Activated CD4-positive, alpha-beta T cell treated with anti-CD3 and anti-CD28 coated beads, Interleukin-2, amount 10 ng/mL, durations not matched to agents 24 days and 14 days (primary cell): Measurements from ENCODE around the gene WTIP. TPM values are rescaled to one million over a fixed set of nuclear protein-coding genes. Genes with fewer than 3 reads are reported as not detected.

Source experiments
- DNase-seq: peaks from one replicate; pipeline ENCODE4 v3.0.0; 2022
- H3K27ac Mint-ChIP-seq: one replicate; pipeline ENCODE4 v1.8.0; 2022; ENCODE audit warnings: mild to moderate bottlenecking, mixed read lengths
- H3K27me3 Mint-ChIP-seq: one replicate; pipeline ENCODE4 v1.8.0; 2022; ENCODE audit warnings: mixed read lengths
- H3K36me3 Mint-ChIP-seq: one replicate; pipeline ENCODE4 v1.8.0; 2022; ENCODE audit warnings: low read depth, mild to moderate bottlenecking, mixed read lengths
- H3K4me1 Mint-ChIP-seq: one replicate; pipeline ENCODE4 v1.8.0; 2021; ENCODE audit warnings: mixed read lengths
- H3K4me3 Mint-ChIP-seq: one replicate; pipeline ENCODE4 v1.8.0; 2022; ENCODE audit warnings: mild to moderate bottlenecking, moderate library complexity, mixed read lengths
- H3K9me3 Mint-ChIP-seq: one replicate; pipeline ENCODE4 v1.8.0; 2021; ENCODE audit warnings: mixed read lengths
- intact Hi-C: fragments of 100-400 bp; cut with micrococcal nuclease; formaldehyde crosslinking; loops from one replicate; pipeline ENCODE4 v1.15.1; 2023
- total RNA-seq: library from RNA; stranded (reverse); gene quantifications from 2 replicates; pipeline ENCODE4 v1.2.3, GENCODE V29; 2022

The WTIP gene
- total RNA-seq, 1 donor from 2014 or later, result 1.0 TPM

- H3K27me3 Mint-ChIP-seq, result peaks cover 28% of the 10 kb centered on the region
- no peaks in the 10 kb centered on the region for H3K36me3 Mint-ChIP-seq
- H3K4me1 Mint-ChIP-seq, result no peaks in the 10 kb centered on the region
- DNase-seq, result no peak
- no peak overlapping the region for H3K4me3 Mint-ChIP-seq
- no peaks in the 10 kb centered on the region for H3K9me3 Mint-ChIP-seq
- no peak overlapping the region for H3K27ac Mint-ChIP-seq
- intact Hi-C loops, result no loop called here
Observed at GRCh38 chr19:34487651-34488051, 6.1 kb downstream of the WTIP start.

DNA sequence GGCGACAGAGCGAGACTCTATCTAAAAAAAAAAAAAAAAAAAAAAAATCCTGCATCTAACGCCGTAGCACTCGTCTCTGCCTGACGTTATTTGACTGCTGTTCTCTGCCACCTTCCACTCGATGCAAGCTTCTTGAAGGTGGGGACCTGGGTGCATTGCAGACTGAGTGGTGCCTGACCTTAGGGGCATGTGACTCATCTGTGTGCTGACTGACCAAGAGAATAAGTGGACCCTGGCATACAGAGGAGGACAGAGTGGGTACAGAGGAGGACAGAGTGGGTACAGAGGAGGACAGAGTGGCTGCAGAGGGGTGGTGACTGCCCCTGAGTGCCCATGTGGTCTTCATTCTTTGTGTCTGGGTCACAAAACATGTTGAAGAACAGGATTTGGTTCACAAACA is 7.6 kb downstream of the WTIP start:
- Mint-ChIP-seq H3K27me3 (peaks cover 15% of the 10 kb centered on the region), H3K36me3 (no peaks in the 10 kb centered on the region), H3K4me1 (no peaks in the 10 kb centered on the region), H3K27ac (no peak overlapping the region), H3K9me3 (no peaks in the 10 kb centered on the region), H3K4me3 (no peak overlapping the region)
- DNase-seq, result no peak
- intact Hi-C loops, result no loop called here

- no peaks in the 10 kb centered on the region for H3K4me1 Mint-ChIP-seq
- no peaks in the 10 kb centered on the region for H3K36me3 Mint-ChIP-seq
- H3K27me3 Mint-ChIP-seq, result peaks cover 11% of the 10 kb centered on the region
- no peak for DNase-seq
- intact Hi-C loops, result no loop called here
- no peaks in the 10 kb centered on the region for H3K9me3 Mint-ChIP-seq
- H3K27ac Mint-ChIP-seq, result no peak overlapping the region
- H3K4me3 Mint-ChIP-seq, result no peak overlapping the region
Observed at GRCh38 chr19:34490141-34490766, 8.7 kb downstream of the WTIP start.

DNA sequence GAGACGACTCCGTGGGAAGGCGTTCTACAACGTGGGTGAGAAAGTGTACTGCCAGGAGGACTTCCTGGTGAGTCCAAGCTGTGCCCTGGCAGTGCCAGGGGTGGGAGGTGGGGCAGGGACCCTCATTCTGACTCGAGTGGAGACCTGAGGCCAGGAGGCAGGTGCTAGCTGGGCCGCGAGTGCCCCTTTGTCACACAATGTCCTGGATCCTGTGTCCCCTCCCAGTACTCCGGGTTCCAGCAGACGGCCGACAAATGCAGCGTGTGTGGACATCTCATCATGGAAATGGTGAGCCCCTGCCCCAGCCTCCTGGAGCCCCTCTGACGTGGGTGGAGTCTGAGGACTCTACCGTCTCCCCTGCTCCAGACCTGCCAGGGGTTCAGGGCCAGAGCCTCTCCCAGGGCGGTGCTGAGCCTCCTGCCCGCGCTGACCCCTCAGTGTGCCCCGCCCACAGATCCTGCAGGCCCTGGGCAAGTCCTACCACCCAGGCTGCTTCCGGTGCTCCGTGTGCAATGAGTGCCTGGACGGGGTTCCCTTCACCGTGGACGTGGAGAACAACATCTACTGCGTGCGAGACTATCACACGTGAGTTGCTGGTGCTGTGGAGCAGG is 11.6 kb downstream of the WTIP start:
- Mint-ChIP-seq H3K36me3 (no peaks in the 10 kb centered on the region), H3K4me1 (no peaks in the 10 kb centered on the region), H3K27me3 (no peaks in the 10 kb centered on the region), H3K9me3 (no peaks in the 10 kb centered on the region), H3K4me3 (no peak overlapping the region), H3K27ac (no peak overlapping the region)
- no peak for DNase-seq
- intact Hi-C loops, result no loop called here

DNA sequence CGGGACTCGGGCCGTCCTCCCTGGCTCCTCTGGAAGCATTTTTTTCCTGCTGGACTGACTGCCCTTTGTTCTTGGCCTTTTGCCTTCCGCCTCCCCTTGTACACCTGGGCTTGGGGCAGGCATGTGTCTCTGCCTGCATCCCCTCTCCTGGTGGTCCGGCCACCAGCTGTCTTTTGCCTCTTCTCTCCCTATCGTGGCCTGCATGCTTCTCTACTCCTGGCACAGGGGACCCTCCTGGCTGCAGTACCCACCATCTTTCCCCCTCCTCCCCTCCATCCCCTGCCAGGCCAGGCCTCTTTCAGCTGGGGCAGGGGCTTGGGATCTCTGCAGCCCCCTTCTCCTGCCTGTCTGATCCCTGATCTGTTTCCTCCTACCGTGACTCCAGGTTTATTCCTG is 12.1 kb downstream of the WTIP start:
- intact Hi-C loops, result no loop called here
- Mint-ChIP-seq H3K27me3 (no peaks in the 10 kb centered on the region), H3K9me3 (no peaks in the 10 kb centered on the region), H3K4me3 (no peak overlapping the region), H3K27ac (no peak overlapping the region), H3K36me3 (no peaks in the 10 kb centered on the region), H3K4me1 (peaks cover 3% of the 10 kb centered on the region)
- no peak for DNase-seq

GRCh38 chr19:34494601-34495000 is 13.0 kb downstream of the WTIP start:
- H3K9me3 Mint-ChIP-seq, result no peaks in the 10 kb centered on the region
- peaks cover 3% of the 10 kb centered on the region for H3K4me1 Mint-ChIP-seq
- no peaks in the 10 kb centered on the region for H3K36me3 Mint-ChIP-seq
- no peaks in the 10 kb centered on the region for H3K27me3 Mint-ChIP-seq
- H3K27ac Mint-ChIP-seq, result no peak overlapping the region
- DNase-seq, result no peak
- intact Hi-C loops, result no loop called here
- no peak overlapping the region for H3K4me3 Mint-ChIP-seq

DNA sequence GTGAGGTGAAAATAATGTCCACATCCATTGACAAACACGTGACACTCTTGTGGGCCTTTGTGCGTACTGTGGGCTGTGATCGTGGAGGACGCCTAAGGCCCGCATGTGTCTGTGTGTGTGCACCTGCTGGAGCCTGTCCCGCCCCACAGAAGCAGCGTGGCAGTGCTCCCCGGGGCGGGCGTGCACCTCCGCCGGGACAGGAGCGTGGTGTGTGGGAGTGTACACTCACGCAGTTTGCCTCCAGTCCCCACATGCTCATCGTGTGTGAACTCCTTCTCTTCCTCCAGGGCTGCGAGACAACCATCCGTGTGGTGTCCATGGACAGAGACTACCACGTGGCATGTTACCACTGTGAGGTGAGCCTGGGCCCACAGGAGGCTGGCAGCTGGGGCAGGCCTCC is 13.9 kb downstream of the WTIP start:
- intact Hi-C loops, result no loop called here
- Mint-ChIP-seq H3K9me3 (no peaks in the 10 kb centered on the region), H3K27me3 (peaks cover 2% of the 10 kb centered on the region), H3K4me1 (peaks cover 3% of the 10 kb centered on the region), H3K27ac (no peak overlapping the region), H3K36me3 (no peaks in the 10 kb centered on the region), H3K4me3 (no peak overlapping the region)
- no peak for DNase-seq

GRCh38 chr19:34497112-34497805 is 15.7 kb downstream of the WTIP start:
- Mint-ChIP-seq H3K4me3 (no peak overlapping the region), H3K4me1 (peaks cover 3% of the 10 kb centered on the region), H3K27ac (no peak overlapping the region), H3K36me3 (no peaks in the 10 kb centered on the region), H3K27me3 (peaks cover 6% of the 10 kb centered on the region), H3K9me3 (no peaks in the 10 kb centered on the region)
- DNase-seq, result no peak
- intact Hi-C loops, result no loop called here

- Mint-ChIP-seq H3K9me3 (no peaks in the 10 kb centered on the region), H3K36me3 (no peaks in the 10 kb centered on the region), H3K27me3 (peaks cover 6% of the 10 kb centered on the region), H3K4me3 (no peak overlapping the region), H3K27ac (no peak overlapping the region), H3K4me1 (peaks cover 3% of the 10 kb centered on the region)
- intact Hi-C loops, result no loop called here
- no peak for DNase-seq
Observed at GRCh38 chr19:34499155-34499834, 17.7 kb downstream of the WTIP start.

- H3K27ac Mint-ChIP-seq, result no peak overlapping the region
- H3K4me3 Mint-ChIP-seq, result no peak overlapping the region
- no peak for DNase-seq
- peaks cover 6% of the 10 kb centered on the region for H3K27me3 Mint-ChIP-seq
- intact Hi-C loops, result loop anchor here (1.0 to 2.0 kb wide), 3 partner anchors 26 to 212 kb away; partner anchors contain the start of gene PDCD2L
- no peaks in the 10 kb centered on the region for H3K9me3 Mint-ChIP-seq
- peaks cover 3% of the 10 kb centered on the region for H3K4me1 Mint-ChIP-seq
- no peaks in the 10 kb centered on the region for H3K36me3 Mint-ChIP-seq
Observed at GRCh38 chr19:34500656-34501120, 19.1 kb downstream of the WTIP start.

DNA sequence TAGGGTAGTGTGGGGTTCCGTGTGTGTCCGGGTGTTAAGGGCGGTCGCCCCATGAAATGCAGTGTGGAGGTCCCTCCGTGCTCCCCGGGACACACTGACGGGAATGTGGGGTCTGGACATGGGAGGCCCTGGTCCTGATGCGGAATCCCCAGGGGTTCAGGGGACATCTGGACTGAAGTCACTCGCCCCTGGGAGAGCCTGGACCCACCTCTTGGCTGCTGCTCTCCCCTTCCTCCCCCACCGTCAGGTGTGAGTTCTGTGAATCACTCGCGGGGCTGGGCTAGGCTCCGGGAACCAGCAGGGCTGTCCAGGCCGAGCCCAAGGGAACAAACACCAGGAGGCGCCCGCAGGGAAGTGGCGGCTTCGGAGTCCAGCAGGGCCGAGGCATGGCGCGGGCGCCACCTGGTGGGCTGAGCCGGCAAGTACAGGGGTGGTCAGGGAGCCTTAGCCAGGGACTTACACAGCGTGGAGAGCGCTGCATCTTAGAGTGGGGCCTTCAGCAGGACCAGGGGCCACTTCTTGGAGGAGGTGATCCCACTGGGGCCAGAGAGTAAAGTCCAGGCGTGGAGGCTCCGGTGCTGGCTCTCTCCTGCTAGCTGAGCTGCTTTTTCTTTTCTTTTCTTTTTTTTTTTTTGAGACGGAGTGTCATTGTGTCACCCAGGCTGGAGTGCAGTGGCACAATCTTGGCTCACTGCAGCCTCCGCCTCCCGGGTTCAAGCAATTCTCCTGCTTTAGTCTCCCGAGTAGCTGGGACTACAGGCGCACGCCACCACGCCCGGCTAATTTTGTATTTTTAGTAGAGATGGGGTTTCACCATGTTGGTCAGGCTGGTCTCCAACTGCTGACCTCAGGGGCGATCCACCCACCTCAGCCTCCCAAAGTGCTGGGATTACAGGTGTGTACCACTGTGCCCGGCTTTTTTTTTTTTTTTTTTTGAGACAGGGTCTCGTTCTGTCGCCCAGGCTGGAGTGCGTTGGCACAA is 20.1 kb downstream of the WTIP start:
- H3K4me1 Mint-ChIP-seq, result peaks cover 3% of the 10 kb centered on the region
- no peaks in the 10 kb centered on the region for H3K36me3 Mint-ChIP-seq
- DNase-seq, result peak; percentile 96
- H3K27me3 Mint-ChIP-seq, result peaks cover 6% of the 10 kb centered on the region
- no peak overlapping the region for H3K4me3 Mint-ChIP-seq
- H3K9me3 Mint-ChIP-seq, result no peaks in the 10 kb centered on the region
- H3K27ac Mint-ChIP-seq, result no peak overlapping the region
- intact Hi-C loops, result loop anchor here (1.0 to 2.0 kb wide), 3 partner anchors 27 to 211 kb away; partner anchors contain the start of gene PDCD2L

DNA sequence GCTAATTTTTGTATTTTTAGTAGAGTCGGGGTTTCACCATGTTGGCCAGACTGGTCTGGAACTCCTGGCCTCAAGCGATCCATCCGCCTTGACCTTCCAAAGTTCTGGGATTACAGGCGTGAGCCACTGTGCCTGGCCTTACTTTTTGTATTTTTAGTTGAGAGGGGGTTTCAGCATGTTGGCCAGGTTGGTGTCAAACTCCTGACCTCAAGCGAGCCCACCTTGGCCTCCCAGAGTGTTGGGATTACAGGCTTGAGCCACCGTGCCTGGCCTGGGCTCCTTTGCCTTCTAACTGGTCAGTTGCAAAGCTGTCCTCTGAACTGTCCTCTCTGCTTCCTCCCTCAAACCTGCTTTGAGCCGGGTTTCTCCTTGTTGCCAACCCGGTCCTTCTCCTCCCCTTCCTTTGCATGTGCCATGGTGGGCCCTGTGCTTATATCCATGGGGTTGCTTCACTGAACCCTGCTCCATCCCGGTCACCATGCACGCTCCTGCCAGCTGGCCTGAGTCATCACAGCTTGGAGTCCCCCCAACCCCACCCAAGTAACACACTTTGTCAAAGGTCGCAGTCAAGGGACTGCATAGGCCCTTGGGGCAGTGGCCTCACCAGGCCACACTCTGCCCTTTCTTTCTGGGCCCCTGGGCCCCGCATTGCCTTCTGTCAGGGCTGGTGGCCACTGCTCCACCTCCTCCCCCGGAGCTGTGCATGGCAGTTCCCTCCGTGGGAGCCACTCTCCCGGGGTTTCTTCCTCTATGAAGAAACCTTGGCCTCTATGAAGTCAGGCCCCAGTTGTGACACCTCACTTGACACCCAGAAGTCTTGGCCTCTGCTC is 21.2 kb downstream of the WTIP start:
- H3K27ac Mint-ChIP-seq, result no peak overlapping the region
- peaks cover 3% of the 10 kb centered on the region for H3K4me1 Mint-ChIP-seq
- H3K9me3 Mint-ChIP-seq, result no peaks in the 10 kb centered on the region
- no peak overlapping the region for H3K4me3 Mint-ChIP-seq
- H3K36me3 Mint-ChIP-seq, result no peaks in the 10 kb centered on the region
- H3K27me3 Mint-ChIP-seq, result peaks cover 6% of the 10 kb centered on the region
- no peak for DNase-seq
- intact Hi-C loops, result no loop called here
